Pancreas (tissue), 10 donors: ENCODE measurements around the gene JADE2. TPM values are rescaled to one million over a fixed set of nuclear protein-coding genes. Genes with fewer than 3 reads are reported as not detected.

Experiments used
- ATAC-seq, 4 donors: fragments of 200-7000 bp; cut with Tn5 transposase; one replicate each; pipeline versions ENCODE4 v1.8.0 to v1.9.1; 2020; ENCODE audit warnings: mild to moderate bottlenecking in 4 of 4, moderate library complexity in 4 of 4
- DNase-seq, 6 donors: peaks; one replicate each; pipeline ENCODE4 v3.0.0-alpha.2; 2020
- FAIRE-seq: peaks from 2 replicates; lab custom pipeline; 2012; peaks lifted over from hg19 to GRCh38; lab: Jason Lieb, UNC
- H3K27ac ChIP-seq, 4 donors: fragments of 200-600 bp; sonication (generic); 1 replicate in 3 of 4; 2 replicates in 1 of 4; pipeline versions ENCODE4 v1.5.0 to v1.8.0; 2020
- H3K27me3 ChIP-seq, 4 donors: fragments of 200-600 bp; one replicate each; pipeline ENCODE4 v1.8.0; 2021
- H3K36me3 ChIP-seq, 3 donors: fragments of 200-600 bp; sonication (generic) in 1 of 3; one replicate each; pipeline versions ENCODE4 v1.5.0 to v1.8.0; 2020 to 2021
- H3K4me1 ChIP-seq, 3 donors: fragments of 200-600 bp; one replicate each; pipeline ENCODE4 v1.8.0; 2021
- H3K4me3 ChIP-seq, 4 donors: fragments of 200-600 bp; sonication (generic) in 2 of 4; one replicate each; pipeline versions ENCODE4 v1.5.0 to v1.8.0; 2020 to 2021
- H3K9me3 ChIP-seq, 4 donors: fragments of 200-600 bp; one replicate each; pipeline ENCODE4 v1.8.0; 2021
- CTCF ChIP-seq, 4 donors: fragments of 200-600 bp; sonication (generic) in 3 of 4; IDR thresholded peaks; one replicate each; pipeline versions ENCODE4 v1.5.0 to v1.8.0; 2021; ENCODE audit warnings: antibody characterized with exemption in 4 of 4
- WGBS, 2 donors: extraction: QIAGEN DNeasy Blood & Tissue Kit; methylation state at CpG; one replicate each; pipeline ENCODE4 v1.1.7; 2013; 5-methylcytosine and 5-hydroxymethylcytosine counted together
- intact Hi-C, 3 donors: fragments of 100-400 bp; cut with DNase I; formaldehyde crosslinking; loops; one replicate each; pipeline versions ENCODE4 v1.11.1 to v1.14.2; 2022
- polyA plus RNA-seq, 2 donors: library from polyadenylated mRNA; stranded (reverse); fragments of 200-250 nt; gene quantifications; one replicate each; pipeline ENCODE4 v1.2.3, GENCODE V29; 2013
- total RNA-seq, 6 donors: library from RNA; stranded (reverse); fragmentation: NEBNext Ultra II Directional in 4 of 6; extraction: Animal tissue kit (Norgen Biotek cat#: 25700) in 4 of 6; gene quantifications; one replicate each; pipeline versions ENCODE4 v1.2.1 to v1.2.4, GENCODE V29; 2021 to 2023
- donor health status: healthy with polysubstance abuse.
- donor health status: DM: no; HTN: no; CAD: no; lungs with moderate emphysema.
- donor health status: DM: no; HTN: no; CAD: no.
- donor health status: control.
- donor health status: control.
- donor health status: Bipolar disorder and iron deficiency.
- donor health status: DM: yes; HTN: yes; CAD: no.
- donor health status: DM: no; HTN: no; CAD: no.
- donor health status: DM: no; HTN: no; CAD: no.
- donor health status: DM: yes; HTN: yes; CAD: no.

The JADE2 gene
- total and polyA plus RNA-seq, 8 donors = 9.6 to 42.7 (median 26.6) TPM

DNA sequence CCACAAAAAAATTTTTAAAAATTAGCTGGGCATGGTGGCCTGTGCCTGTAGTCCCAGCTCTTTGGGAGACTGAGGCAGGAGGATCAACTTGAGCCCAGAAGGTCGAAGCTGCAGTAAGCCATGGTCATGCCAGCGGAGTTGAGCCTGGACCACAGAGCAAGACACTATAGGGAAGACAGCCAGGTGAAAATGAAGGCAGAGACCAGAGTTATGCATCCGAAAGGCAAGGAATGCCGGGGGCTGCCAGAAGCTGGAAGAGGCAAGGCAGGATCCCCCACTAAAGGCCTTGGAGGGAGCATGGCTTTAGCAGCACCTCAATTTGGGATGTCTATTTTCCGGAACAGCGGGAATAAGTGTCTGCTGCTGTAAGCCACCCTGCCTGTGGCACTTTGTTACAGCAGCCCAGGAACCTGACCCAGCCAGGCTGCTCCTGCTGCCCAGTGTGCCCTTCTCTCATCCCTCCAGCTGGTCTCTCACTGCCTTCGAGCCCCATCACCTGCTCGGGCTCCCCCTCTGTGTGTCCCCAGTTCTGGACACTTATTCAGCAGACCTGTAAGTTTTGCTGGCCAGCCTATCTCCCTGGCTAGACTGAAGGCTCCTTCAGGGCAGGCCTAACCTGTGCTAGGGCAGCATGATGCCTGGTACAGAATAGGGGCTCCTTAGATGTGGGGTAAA lies 16.8 kb upstream of the JADE2 start:
- ATAC-seq (no peak), FAIRE-seq (no peak), DNase-seq (peak in 1 of 6 donors; percentile 48)
- Histone ChIP-seq H3K4me1 (peaks cover 32 to 59% (median 42%) of the 10 kb centered on the region in 3 donors), H3K4me3 (no peak overlapping the region), H3K27ac (peak overlapping the region in 2 of 4 donors; percentile 68 to 70), H3K36me3 (no peaks in the 10 kb centered on the region), H3K9me3 (no peaks in the 10 kb centered on the region), H3K27me3 (no peaks in the 10 kb centered on the region)
- intact Hi-C loops = loop anchor here in 1 of 3 donors (10.0 kb wide), 1 partner anchor 84 kb away; no protein-coding TSS in a partner anchor
- TF ChIP-seq CTCF (IDR thresholded peaks at IDR 0.05) = no peak
- WGBS, 2 donors = 89 to 94% methylated on average over 8 of the region's 8 CpGs

DNA sequence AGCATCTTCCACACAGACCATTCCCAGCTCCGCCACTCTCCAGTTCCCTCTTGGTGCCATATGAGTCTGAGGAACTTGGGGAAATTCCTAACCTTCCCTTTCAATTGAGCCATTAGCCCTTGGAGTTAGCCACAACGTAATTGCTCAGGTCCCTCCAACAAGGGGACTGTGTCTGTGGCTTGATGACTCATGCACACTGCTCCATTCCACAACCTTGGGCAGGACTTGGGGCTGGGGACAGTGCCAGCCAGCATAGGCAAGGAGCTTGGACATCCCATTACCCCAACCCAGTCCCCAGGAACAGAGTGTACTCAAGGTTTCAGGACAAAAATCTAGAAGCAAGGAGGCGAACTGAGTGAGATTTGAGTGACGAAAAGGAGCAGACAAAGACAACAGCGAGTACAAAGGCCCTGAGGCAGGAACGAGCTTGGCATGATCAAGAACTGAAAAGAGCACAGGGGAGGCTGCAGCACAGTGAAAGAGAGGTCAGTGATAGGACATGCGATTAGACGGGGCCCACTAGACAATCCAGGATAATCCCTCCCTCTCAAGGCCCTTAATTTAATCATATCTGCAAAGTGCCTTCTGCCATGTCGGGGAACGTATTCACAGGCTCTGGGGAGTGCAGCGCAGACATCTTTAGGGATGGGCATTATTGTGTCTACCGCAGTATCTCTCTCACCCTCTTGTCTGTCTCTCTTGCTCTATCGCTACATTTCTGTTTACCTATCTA lies 16.0 kb upstream of the JADE2 start:
- no peak for TF ChIP-seq CTCF (IDR thresholded peaks at IDR 0.05)
- H3K27ac ChIP-seq = peak overlapping the region in 2 of 4 donors; percentile 68 to 70
- intact Hi-C loops = loop anchor here in 1 of 3 donors (10.0 kb wide), 1 partner anchor 85 kb away; no protein-coding TSS in a partner anchor
- H3K4me1 ChIP-seq = peaks cover 27 to 52% (median 34%) of the 10 kb centered on the region in 3 donors
- no peak overlapping the region for H3K4me3 ChIP-seq
- H3K9me3 ChIP-seq = no peaks in the 10 kb centered on the region
- peak in 5 of 6 donors; percentile 59 to 87 (median 68) for DNase-seq
- no peaks in the 10 kb centered on the region for H3K27me3 ChIP-seq
- peak in 3 of 4 donors; percentile 8 to 36 (median 18) for ATAC-seq
- no peaks in the 10 kb centered on the region for H3K36me3 ChIP-seq
- 87 to 88% methylated on average over 13 of the region's 13 CpGs for WGBS, 2 donors
- FAIRE-seq = no peak

GRCh38 chr5:134510970-134511795 lies 14.3 kb upstream of the JADE2 start:
- no peaks in the 10 kb centered on the region for H3K27me3 ChIP-seq
- FAIRE-seq = no peak
- H3K9me3 ChIP-seq = no peaks in the 10 kb centered on the region
- H3K27ac ChIP-seq = peak overlapping the region; percentile 64 to 88 (median 82)
- H3K4me1 ChIP-seq = peaks cover 20 to 40% (median 26%) of the 10 kb centered on the region in 3 donors
- peak in 3 of 6 donors; percentile 38 to 57 (median 40) for DNase-seq
- no peak for TF ChIP-seq CTCF (IDR thresholded peaks at IDR 0.05)
- no peak overlapping the region for H3K4me3 ChIP-seq
- no peaks in the 10 kb centered on the region for H3K36me3 ChIP-seq
- ATAC-seq = peak; percentile 1 to 43 (median 20)
- intact Hi-C loops = no loop called here
- WGBS, 2 donors = 51 to 55% methylated on average over 9 of the region's 9 CpGs

DNA sequence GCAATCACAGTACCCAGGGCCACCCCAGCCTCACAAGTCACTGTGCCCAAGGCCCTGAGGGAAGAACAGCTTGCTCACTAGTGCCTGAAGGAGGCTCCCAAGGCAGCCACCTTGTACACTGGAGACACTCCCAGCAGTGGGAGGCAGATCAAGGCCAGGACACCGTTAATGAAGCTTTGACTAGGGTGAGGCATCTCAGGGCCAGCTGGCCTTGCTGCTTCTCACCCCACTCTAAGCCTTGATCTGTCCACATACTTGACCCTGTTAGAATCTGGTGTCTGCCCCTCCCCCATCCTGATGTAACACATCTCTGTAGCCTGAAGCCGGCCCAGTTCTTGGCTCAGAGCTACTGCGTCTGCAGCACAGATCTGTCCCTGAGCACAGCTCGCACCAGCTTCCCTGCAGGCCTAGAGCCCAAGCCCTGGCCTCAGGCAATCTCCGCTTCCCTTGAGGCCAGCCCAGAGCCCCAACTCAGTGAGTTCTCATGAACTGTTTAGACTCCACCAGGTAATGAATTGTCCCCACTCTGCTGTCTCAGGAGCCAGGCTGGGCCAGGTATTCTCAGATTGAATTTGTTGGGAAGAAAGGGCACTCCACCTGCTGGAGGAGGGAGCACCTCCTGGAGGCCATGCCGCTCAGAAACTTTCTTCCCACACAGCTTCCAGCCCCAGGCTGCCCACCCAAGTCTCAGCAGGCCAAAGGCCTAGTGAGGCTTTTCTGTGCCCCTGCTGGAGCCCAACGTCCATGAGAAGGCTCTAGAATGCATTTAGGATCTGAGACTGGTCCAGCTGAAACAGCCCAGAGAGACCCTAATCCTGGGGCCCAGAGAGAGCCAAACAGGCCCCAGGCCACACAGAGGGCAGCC lies 13.4 kb upstream of the JADE2 start:
- Histone ChIP-seq H3K27ac (peak overlapping the region; percentile 64 to 88 (median 82)), H3K27me3 (no peaks in the 10 kb centered on the region), H3K36me3 (no peaks in the 10 kb centered on the region), H3K9me3 (no peaks in the 10 kb centered on the region), H3K4me1 (peaks cover 19 to 35% (median 20%) of the 10 kb centered on the region in 3 donors), H3K4me3 (no peak overlapping the region)
- FAIRE-seq = no peak
- peak; percentile 73 to 88 (median 80) for DNase-seq
- intact Hi-C loops = no loop called here
- peak; percentile 74 to 83 (median 76) for ATAC-seq
- WGBS, 2 donors = 23 to 24% methylated on average over 6 to 7 of the region's 7 CpGs
- TF ChIP-seq CTCF (IDR thresholded peaks at IDR 0.05) = peak in 2 of 4 donors; percentile 25 to 33
